HepG2 (cell line): ENCODE measurements around the gene PEA15. TPM values are rescaled to one million over a fixed set of nuclear protein-coding genes. Genes with fewer than 3 reads are reported as not detected.

Experiments
- CC2D1A ChIP-seq: sonication (generic); formaldehyde crosslinking; IDR thresholded peaks from 2 replicates; pipeline ENCODE4 v1.8.1; 2023; ENCODE audit warnings: mild to moderate bottlenecking, missing genetic modification reagents
- CREM ChIP-seq, 2 experiments: sonication (generic) in 1 of 2; formaldehyde crosslinking in 1 of 2; IDR thresholded peaks; 2 replicates each; pipeline versions ENCODE4 v1.4.0 to v1.6.1; 2016 to 2020; ENCODE audit warnings: antibody characterized with exemption in 1 of 2, mild to moderate bottlenecking in 1 of 2, missing genetic modification reagents in 1 of 2
- ELF4 ChIP-seq: sonication (generic); formaldehyde crosslinking; IDR thresholded peaks from 2 replicates; pipeline ENCODE4 v1.5.0; 2020; ENCODE audit warnings: missing genetic modification reagents, mild to moderate bottlenecking, moderate library complexity, borderline replicate concordance
- FOXK1 ChIP-seq: sonication (generic); formaldehyde crosslinking; IDR thresholded peaks from 2 replicates; pipeline ENCODE4 v1.4.0; 2020; ENCODE audit warnings: low read depth, missing genetic modification reagents, borderline replicate concordance
- HOXA3 ChIP-seq: sonication (generic); formaldehyde crosslinking; IDR thresholded peaks from 2 replicates; pipeline ENCODE4 v1.5.0; 2020; ENCODE audit warnings: missing genetic modification reagents
- MAFK ChIP-seq, 2 experiments: IDR thresholded peaks in 1 of 2; conservative IDR thresholded peaks in 1 of 2; 2 replicates each; pipeline ENCODE4 v1.6.1; 2011; ENCODE audit warnings: improper control_type of control experiment in 2 of 2, low read length in 2 of 2
- PPARG ChIP-seq: conservative IDR thresholded peaks from 2 replicates; pipeline ENCODE4 v1.6.1; 2016; ENCODE audit warnings: missing biosample characterization, missing genetic modification reagents
- SMAD3 ChIP-seq: sonication (generic); formaldehyde crosslinking; IDR thresholded peaks from 2 replicates; pipeline ENCODE4 v1.4.0; 2020; ENCODE audit warnings: missing genetic modification reagents
- STAG1 ChIP-seq: sonication (generic); formaldehyde crosslinking; IDR thresholded peaks from 2 replicates; pipeline ENCODE4 v1.4.0; 2020; ENCODE audit warnings: missing genetic modification reagents
- ZC3H4 ChIP-seq: sonication (generic); formaldehyde crosslinking; IDR thresholded peaks from 2 replicates; pipeline ENCODE4 v1.4.0; 2020; ENCODE audit warnings: missing genetic modification reagents, borderline replicate concordance
- ZFP36 ChIP-seq: fragments of 150-350 bp; IDR thresholded peaks from 2 replicates; pipeline ENCODE4 v1.6.1; 2018; ENCODE audit warnings: borderline replicate concordance, low read length, low read depth; ENCODE audit not compliant: partially characterized antibody
- ZNF850 ChIP-seq: sonication (generic); formaldehyde crosslinking; conservative IDR thresholded peaks from 2 replicates; pipeline ENCODE4 v1.9.0; 2021; ENCODE audit warnings: mild to moderate bottlenecking, missing genetic modification reagents
- polyA plus RNA-seq, 8 experiments: library from polyadenylated mRNA; depleted of rRNA in 3 of 8; stranded (reverse) in 7 of 8; unstranded in 1 of 8; fragments of >200 nt; fragmentation: Illumina TruSeq in 4 of 8; extraction: Trizol in 4 of 8; gene quantifications; 2 replicates each; pipeline versions ENCODE4 v1.2.1 to v1.2.3, GENCODE V29; 2011 to 2016; ENCODE audit warnings: low read depth in 4 of 8, missing spikeins in 1 of 8, mixed read lengths in 1 of 8; ENCODE audit not compliant: insufficient read depth in 1 of 8
- total RNA-seq, 5 experiments: library from RNA; depleted of rRNA; stranded (reverse); fragments of >200 nt; fragmentation: Illumina TruSeq; extraction: Trizol; gene quantifications; 2 replicates each; pipeline ENCODE4 v1.2.3, GENCODE V29; 2016; ENCODE audit warnings: low read depth in 1 of 5
- TF ChIP-seq, protein P1 (sequence below): sonication (generic); formaldehyde crosslinking; IDR thresholded peaks from 2 replicates; pipeline ENCODE4 v1.4.0; 2020; ENCODE audit warnings: low read depth, mild to moderate bottlenecking, missing genetic modification reagents
- TF ChIP-seq, protein P2 (sequence below): sonication (generic); formaldehyde crosslinking; IDR thresholded peaks from 2 replicates; pipeline ENCODE4 v1.4.0; 2020; ENCODE audit warnings: mild to moderate bottlenecking, missing genetic modification reagents
- TF ChIP-seq, protein P3 (sequence below): IDR thresholded peaks from 2 replicates; pipeline ENCODE4 v1.6.1; 2012; ENCODE audit warnings: low read depth, low read length, improper control_type of control experiment
- TF ChIP-seq, protein P4 (sequence below), 2 experiments: IDR thresholded peaks; 2 replicates each; pipeline ENCODE4 v1.6.1; 2011 to 2012; ENCODE audit warnings: low read length in 2 of 2, borderline replicate concordance in 1 of 2, low read depth in 1 of 2, mild to moderate bottlenecking in 1 of 2, moderate library complexity in 1 of 2
- TF ChIP-seq, protein P5 (sequence below), 2 experiments: sonication (generic) in 1 of 2; formaldehyde crosslinking in 1 of 2; IDR thresholded peaks; 2 replicates each; pipeline versions ENCODE4 v1.5.1 to v1.6.1; 2011 to 2020; ENCODE audit warnings: borderline replicate concordance in 1 of 2, low read depth in 1 of 2, low read length in 1 of 2, mild to moderate bottlenecking in 1 of 2, missing genetic modification reagents in 1 of 2, moderate library complexity in 1 of 2

Gene PEA15
- total and polyA plus RNA-seq, 2 of the 13 experiments (the other 11 are each of a cell fraction or from before 2014, with no cell fraction given): 12.1 to 35.2 TPM

DNA sequence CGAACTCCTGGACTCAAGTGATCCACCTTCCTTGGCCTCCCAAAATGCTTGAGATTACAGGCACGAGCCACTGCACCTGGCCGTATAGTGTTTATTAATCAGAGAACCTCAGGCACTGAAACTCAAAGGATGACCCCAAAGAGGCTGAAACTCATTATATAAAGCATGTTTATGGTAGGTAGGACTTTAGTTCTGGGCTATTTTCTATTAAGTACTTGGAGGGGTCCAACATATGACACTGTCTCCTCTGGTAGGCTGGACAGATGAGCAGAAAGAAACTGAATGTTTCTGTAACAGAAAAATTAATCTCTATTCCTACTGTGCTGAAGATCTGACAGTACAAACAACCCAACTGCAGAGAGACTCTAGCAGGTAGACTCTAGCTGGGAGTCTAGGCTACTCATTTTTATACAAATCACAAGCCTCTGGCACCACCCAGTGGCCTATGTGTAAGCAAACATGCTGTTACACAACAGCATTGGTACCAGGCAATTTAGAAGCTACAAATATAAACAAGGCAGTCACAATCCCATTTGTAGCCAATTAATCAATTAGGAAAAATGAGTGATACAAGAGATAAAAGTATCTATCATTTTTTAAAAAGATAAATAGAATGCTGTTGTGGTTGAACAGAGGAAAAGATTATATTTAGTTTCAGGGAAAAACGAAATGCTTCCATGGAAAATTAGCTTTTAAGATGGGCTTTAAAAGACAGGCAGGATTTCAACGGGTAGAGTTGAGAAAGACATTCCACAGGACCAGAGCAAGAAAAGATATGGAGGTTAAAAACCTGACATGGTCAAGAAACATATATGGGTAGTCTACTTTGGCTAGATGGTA is 46.7 kb downstream of the PEA15 start (continued):
- TF ChIP-seq PPARG (0 out of 2 replicates have a peak, but pooled peaks have one; percentile 43), ELF4 (CRISPR knock-in tag) (no peak), FOXK1 (CRISPR knock-in tag) (peak; percentile 85; the same call in 1 of the 2 replicates), MAFK (conservative IDR thresholded peaks at IDR 0.05 in 1 of 2, IDR thresholded peaks at IDR 0.05 in 1 of 2; ENCODE audit: low read length in 2 of 2) (no peak), STAG1 (CRISPR knock-in tag) (peak; percentile 82), ZFP36 (no peak), CC2D1A (CRISPR knock-in tag) (no peak), HOXA3 (CRISPR knock-in tag) (no peak), CREM (IDR thresholded peaks at IDR 0.05) (no peak), CREM (CRISPR knock-in tag; IDR thresholded peaks at IDR 0.05) (no peak), ZNF850 (CRISPR knock-in tag) (no peak), ZC3H4 (no peak), SMAD3 (CRISPR knock-in tag) (0 out of 2 replicates have a peak, but pooled peaks have one; percentile 74)
- TF ChIP-seq, protein P1, sequence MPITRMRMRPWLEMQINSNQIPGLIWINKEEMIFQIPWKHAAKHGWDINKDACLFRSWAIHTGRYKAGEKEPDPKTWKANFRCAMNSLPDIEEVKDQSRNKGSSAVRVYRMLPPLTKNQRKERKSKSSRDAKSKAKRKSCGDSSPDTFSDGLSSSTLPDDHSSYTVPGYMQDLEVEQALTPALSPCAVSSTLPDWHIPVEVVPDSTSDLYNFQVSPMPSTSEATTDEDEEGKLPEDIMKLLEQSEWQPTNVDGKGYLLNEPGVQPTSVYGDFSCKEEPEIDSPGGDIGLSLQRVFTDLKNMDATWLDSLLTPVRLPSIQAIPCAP (CRISPR knock-in tag): no peak
- TF ChIP-seq, protein P2, sequence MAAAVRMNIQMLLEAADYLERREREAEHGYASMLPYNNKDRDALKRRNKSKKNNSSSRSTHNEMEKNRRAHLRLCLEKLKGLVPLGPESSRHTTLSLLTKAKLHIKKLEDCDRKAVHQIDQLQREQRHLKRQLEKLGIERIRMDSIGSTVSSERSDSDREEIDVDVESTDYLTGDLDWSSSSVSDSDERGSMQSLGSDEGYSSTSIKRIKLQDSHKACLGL: no peak
- TF ChIP-seq, protein P3, sequence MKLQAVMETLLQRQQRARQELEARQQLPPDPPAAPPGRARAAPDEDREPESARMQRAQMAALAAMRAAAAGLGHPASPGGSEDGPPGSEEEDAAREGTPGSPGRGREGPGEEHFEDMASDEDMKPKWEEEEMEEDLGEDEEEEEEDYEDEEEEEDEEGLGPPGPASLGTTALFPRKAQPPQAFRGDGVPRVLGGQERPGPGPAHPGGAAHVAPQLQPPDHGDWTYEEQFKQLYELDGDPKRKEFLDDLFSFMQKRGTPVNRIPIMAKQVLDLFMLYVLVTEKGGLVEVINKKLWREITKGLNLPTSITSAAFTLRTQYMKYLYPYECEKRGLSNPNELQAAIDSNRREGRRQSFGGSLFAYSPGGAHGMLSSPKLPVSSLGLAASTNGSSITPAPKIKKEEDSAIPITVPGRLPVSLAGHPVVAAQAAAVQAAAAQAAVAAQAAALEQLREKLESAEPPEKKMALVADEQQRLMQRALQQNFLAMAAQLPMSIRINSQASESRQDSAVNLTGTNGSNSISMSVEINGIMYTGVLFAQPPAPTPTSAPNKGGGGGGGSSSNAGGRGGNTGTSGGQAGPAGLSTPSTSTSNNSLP: peak; percentile 55; the same call in 1 of the 2 replicates
- TF ChIP-seq, protein P4, sequence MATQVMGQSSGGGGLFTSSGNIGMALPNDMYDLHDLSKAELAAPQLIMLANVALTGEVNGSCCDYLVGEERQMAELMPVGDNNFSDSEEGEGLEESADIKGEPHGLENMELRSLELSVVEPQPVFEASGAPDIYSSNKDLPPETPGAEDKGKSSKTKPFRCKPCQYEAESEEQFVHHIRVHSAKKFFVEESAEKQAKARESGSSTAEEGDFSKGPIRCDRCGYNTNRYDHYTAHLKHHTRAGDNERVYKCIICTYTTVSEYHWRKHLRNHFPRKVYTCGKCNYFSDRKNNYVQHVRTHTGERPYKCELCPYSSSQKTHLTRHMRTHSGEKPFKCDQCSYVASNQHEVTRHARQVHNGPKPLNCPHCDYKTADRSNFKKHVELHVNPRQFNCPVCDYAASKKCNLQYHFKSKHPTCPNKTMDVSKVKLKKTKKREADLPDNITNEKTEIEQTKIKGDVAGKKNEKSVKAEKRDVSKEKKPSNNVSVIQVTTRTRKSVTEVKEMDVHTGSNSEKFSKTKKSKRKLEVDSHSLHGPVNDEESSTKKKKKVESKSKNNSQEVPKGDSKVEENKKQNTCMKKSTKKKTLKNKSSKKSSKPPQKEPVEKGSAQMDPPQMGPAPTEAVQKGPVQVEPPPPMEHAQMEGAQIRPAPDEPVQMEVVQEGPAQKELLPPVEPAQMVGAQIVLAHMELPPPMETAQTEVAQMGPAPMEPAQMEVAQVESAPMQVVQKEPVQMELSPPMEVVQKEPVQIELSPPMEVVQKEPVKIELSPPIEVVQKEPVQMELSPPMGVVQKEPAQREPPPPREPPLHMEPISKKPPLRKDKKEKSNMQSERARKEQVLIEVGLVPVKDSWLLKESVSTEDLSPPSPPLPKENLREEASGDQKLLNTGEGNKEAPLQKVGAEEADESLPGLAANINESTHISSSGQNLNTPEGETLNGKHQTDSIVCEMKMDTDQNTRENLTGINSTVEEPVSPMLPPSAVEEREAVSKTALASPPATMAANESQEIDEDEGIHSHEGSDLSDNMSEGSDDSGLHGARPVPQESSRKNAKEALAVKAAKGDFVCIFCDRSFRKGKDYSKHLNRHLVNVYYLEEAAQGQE (IDR thresholded peaks at IDR 0.05; ENCODE audit: borderline replicate concordance in 1 of 2, low read depth in 1 of 2, low read length in 2 of 2): no peak
- TF ChIP-seq, protein P5, sequence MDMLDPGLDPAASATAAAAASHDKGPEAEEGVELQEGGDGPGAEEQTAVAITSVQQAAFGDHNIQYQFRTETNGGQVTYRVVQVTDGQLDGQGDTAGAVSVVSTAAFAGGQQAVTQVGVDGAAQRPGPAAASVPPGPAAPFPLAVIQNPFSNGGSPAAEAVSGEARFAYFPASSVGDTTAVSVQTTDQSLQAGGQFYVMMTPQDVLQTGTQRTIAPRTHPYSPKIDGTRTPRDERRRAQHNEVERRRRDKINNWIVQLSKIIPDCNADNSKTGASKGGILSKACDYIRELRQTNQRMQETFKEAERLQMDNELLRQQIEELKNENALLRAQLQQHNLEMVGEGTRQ (IDR thresholded peaks at IDR 0.05; ENCODE audit: low read depth, low read length): no peak
- TF ChIP-seq, protein P5 (CRISPR knock-in tag; IDR thresholded peaks at IDR 0.05; ENCODE audit: borderline replicate concordance): no peak
